Posterior cingulate gyrus (tissue), 11 donors: ENCODE measurements around the gene KLHDC10.
"Not testable (repeated sequence)": the region's sequence is repeated elsewhere in the genome, so short reads cannot be mapped to it uniquely, and the experiment has no call there.

Experiments
- DNase-seq, 10 donors: peaks; one replicate each; pipeline versions ENCODE4 v3.0.0 to v3.0.0-alpha.2; 2020 to 2021; ENCODE audit warnings: mixed read lengths in 3 of 10
- intact Hi-C: fragments of 100-400 bp; cut with DNase I; formaldehyde crosslinking; loops from one replicate; pipeline ENCODE4 v1.15.1; 2023

KLHDC10 gene

DNA sequence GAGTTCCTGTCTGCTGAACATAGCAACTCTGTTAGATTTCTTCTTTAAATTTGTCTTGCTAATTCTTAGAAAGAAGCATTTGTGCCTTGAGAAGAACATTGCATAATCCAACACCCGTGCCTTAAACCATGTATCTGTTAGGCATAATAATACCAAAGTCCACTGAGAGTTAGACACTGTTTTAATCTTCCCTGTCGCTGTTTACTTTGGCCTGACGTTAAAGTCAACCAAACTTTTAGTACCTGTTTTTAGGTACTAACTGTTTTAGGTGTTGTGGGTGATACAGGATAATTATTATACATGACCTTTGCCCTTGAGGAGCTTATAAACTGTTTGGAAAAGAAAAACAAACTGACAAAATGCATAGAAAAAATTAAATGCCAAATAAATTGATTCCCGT, 43.6 kb downstream of the KLHDC10 start:
- intact Hi-C loops = no loop called here
- DNase-seq = no peak

DNA sequence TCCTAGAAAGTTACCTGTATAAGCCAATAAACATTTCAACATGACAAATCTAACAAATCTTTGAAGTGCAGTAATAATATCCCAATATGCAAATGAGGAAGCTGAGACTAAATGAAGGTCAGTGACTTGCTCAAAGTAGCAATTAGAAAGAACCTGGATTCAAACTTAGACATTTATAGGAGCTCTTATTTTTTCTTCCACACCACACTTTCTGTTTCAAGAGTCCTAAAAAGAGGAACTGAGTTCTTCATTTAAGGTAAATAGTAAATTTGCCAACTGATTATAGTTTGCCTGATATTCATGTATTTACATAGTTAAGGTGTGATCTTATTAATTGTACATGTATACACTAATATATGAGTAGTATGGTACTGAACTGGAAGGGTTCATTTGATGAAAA, 44.0 kb downstream of the KLHDC10 start:
- DNase-seq = no peak
- intact Hi-C loops = no loop called here

DNA sequence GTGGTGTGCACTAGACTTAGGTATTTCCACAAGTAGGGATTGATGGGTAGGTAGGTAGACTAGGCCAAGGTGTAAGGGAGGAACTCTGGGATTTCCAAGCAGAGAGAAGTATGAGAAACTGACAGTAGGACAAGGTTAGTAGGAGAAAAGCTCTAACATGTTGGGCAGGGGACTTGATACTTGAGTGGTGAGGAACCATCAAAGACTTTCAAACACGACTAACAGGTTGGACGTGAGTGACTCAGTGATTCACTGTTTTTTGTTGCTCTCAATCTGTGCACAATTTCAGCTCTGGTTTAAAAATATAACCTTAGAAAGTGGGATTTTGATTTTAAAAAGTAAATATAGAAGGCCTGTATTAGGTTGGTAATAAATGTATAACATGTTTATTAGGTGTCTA, 44.4 kb downstream of the KLHDC10 start:
- intact Hi-C loops = no loop called here
- no peak for DNase-seq

DNA sequence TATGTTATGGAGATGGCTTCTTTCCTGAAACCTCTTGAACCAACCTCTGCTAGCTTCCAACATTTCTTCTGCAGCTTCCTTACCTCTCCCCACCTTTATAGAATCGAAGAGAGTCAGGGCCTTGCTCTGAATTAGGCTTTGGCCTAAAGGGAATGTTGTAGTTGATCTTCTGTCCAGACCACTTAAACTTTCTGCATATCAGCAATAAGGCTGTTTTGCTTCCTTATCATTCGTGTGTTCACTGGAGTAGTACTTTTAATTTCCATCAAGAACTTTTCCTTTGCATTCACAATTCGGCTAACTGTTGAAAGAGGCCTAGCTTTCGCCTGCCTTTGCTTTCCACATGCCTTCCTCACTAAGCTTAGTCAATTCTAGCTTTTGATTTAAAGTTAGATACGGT, 48.0 kb downstream of the KLHDC10 start:
- intact Hi-C loops = no loop called here
- no peak for DNase-seq

DNA sequence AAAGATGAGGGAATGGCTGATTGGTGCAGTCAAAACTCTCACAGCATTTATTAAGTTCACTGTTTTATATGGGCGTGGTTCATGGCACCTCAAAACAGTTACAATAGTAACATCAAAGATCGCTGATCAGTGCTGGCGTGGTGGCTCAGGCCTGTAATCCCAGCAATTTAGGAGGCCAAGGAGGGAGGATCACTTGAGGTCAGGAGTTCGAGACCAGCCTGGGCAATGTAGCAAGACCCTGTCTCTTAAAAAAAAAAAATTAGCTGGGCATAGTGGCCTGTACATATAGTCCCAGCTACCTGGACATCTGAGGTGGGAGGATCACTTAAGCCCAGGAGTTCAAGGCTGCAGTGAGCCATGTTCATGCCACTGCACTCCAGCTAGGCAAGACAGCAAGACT, 48.5 kb downstream of the KLHDC10 start:
- intact Hi-C loops = no loop called here
- no peak for DNase-seq

DNA sequence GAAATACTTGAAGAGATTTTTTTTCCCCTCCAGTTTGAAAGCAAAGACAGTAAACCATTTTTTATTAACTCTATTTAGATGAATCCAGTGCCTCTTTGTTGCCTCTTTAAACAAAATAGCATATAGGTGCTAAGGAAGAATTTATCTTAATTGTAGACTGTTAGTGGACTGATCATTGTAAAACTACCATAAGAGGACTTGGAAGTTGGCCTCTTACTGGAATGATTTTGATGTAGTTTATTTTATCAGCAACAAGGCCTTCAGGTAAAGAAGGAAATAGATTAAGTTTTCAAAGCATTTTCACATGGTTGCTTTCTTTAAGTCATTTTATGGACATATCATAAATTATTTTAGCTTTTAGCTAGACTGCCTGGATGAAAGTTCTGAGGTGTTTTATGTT, 53.2 kb downstream of the KLHDC10 start:
- DNase-seq = no peak
- intact Hi-C loops = no loop called here

DNA sequence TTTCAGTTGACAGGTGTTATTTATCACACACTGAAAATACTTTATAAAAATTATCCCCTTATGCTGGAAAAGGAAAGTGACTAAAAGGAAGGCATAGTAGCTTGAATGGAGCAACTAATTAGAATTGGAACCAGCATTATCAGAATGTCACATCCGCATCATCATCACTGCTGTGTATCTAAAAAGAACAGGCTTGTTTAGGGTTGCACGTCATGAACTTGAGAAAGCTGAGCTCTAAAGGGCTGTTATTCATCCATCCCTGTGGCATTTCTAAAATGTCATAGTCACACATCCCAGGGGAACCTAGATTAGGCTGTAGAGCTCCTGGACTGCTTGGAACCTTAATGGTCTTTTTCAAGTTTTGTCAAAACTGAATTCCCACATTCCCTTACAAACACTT, 54.4 kb downstream of the KLHDC10 start:
- intact Hi-C loops = no loop called here
- no peak for DNase-seq

DNA sequence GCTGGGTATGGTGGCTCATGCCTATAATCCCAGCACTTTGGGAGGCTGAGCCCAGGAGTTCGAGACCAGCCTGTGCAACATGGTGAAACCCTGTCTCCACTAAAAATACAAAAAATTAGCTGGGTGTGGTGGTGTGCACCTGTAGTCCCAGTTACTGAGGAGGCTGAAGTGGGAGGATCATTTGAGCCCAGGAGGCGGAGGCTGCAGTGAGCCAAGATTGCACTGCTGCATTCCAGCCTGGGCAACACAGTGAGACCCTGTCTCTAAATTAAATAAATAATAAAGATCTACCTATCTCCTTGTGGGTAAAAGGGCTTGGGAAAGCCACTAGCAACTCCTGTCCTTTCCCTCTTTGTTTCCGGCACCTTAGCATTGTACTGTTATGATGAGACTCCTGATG, 56.5 kb downstream of the KLHDC10 start:
- DNase-seq, intact Hi-C loops: not testable (repeated sequence)

DNA sequence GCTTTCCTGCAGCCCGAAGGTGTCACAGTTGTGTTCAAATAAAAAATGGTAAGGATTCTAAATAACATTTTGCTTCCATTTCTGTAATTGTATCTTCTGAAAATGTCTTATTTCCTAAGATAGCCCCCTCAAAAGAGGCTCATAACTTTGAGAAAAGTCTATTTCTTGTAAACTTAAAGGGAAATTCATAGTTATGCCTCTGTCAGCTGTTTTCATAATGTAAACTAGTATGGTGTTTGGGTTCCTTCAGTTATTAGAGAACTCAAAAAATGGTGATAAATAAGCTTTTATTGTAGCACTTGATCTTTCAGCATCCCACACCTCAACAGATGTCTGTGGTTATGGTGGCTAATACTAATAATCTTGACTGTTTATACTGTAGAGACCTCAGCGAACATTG, 57.1 kb downstream of the KLHDC10 start:
- intact Hi-C loops = no loop called here
- no peak for DNase-seq

DNA sequence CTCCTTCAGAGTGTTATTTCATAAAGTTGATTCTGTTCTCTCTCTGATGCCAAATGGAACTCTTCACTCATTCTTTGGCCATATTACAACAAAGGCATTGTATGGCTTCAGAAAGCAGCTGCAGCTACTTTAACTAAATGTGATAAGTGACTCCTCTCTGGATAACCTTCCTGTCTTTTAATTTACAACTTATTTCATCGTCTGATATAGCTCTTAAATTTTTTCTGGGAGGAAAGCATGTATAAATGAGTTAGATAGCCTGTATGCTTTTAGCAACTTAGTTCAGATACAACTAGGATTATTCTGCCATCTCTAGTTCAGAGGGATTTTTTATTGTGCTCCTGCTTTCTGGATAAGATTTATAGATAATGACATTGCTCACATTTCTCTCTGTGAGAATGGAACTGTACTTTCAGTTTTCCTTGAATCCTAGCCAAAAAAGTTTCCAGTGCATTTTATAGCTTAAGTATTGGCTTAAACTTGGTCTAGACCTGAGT, 57.5 kb downstream of the KLHDC10 start:
- DNase-seq = no peak
- intact Hi-C loops = no loop called here

DNA sequence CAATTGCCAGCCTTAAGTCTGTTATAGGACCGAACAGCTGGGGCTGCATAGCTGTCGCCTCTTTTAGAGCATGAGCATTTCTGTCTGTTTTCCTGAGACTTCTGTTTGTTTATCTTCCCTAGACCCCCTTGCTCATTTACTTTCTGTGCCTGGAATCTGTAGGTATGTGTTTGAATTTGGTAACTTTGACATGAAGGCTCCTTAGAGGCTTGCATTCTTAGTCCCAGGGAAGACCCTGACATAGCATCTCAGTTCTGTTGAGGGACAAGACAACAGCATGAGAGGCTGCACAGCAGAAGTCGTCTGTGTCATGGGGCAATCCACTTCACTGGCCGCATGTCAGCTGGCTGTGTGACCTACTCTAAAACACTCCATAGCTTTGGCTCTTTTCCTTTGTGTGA, 58.7 kb downstream of the KLHDC10 start:
- intact Hi-C loops = no loop called here
- no peak for DNase-seq

DNA sequence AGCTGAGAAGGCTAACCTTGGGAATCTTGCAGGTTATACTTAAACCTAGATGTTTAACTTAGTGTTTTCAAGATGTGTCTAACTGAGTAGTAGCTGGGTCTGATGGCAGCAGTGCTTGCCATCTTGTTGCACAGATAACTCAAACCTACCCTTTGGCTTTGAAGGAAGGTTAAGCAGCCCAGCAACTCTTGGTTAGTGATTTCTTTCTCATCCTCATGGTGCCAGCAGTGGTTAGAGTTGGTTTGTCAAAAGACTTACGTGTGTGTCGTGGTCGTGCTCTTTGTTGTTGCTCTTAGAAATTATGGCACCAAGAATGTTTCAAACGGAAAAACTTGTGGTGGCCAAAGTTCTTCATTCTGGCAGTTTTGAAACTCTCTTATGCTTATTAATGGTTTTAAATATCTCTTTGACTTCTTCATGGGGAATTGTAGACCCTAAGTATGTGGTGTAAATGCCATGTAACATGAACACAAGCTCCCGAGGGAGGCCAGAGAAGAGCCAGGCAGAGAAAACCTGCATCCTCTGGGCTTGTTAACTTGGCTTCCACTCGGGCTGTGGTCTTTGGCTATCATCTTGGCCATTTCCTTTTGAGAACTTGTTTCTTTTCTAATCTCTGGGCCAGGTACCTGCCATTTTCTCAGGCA, 61.0 kb downstream of the KLHDC10 start:
- DNase-seq = no peak
- intact Hi-C loops = no loop called here

DNA sequence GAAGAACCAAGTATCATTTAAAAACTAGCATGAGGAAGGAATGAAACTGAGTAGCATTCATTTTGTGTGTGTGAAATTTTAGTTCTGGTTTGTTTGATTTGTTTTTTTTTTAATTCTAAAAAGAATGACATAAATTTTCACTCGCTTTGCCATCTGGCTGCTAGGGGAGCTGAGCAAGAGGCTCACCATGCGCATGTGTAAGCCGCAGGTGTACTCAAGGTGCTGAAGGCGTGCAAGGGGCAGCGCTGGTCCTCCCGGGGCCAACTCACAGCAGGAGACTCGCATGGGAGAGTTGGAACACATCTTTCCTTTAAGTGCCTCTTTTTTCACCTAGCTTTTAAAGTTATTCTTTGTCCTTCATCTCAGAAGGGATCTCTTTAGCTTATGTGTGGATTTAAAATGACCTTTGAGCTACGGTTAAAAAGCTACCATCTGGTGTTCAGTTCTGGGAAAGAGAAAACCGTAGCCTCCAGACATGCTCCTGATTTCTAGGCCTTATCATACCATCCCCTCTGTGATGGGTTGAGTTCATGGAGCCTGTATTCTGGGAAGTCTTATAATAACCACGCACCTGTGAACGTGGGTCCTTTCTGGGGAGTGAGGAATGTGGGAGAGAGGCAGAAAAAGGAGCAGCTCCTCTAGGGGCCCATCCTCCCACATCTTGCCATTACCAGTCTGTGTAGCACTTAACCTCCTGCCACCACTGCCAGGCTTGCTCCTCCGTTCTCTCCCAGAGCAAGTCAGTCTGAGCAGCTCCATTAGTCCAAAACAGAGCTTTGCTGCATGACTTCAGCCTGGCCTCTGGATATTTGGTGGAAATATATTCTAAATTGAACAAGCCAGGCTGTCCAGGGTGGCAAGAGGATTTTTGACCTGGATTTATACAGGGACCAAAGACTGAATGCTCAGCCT, 61.9 kb downstream of the KLHDC10 start:
- no peak for DNase-seq

DNA sequence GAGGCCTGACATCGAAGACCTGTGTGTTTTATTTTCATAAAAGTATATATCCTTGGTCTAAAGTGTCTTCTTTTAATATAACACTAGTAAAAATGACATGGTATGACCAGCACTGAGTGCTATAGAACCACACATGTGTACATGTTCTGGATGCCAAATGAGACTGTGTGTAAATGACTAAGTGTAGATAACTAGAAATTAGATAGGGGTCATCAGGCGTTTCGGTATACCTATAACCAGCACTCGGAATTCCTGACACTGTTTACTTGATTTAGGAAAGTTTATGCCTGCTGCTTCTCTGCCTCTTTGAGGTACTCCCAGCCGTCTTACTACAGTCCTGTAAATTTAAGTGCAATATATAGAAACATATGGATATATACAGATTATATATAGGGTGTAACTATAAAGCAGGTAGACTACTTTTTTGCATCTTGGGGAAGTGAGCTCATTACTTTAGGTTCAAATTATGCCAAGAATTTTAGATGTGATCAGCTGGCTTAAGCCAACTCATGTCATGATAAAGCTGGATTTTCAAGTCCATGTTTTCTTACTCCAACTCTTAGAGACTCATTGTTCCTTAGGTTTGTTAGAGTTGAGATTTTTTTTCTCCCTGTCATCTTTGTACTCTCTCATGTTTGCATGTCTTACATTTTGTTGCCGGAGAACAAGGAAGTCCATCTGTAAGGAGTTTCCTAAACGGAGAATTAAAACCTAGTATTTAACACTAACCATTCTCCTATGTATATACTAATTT, 62.9 kb downstream of the KLHDC10 start:
- intact Hi-C loops = no loop called here
- DNase-seq = no peak

More for the DNA sequence above, 61.9 kb downstream of the KLHDC10 start:
- intact Hi-C loops = no loop called here

DNA sequence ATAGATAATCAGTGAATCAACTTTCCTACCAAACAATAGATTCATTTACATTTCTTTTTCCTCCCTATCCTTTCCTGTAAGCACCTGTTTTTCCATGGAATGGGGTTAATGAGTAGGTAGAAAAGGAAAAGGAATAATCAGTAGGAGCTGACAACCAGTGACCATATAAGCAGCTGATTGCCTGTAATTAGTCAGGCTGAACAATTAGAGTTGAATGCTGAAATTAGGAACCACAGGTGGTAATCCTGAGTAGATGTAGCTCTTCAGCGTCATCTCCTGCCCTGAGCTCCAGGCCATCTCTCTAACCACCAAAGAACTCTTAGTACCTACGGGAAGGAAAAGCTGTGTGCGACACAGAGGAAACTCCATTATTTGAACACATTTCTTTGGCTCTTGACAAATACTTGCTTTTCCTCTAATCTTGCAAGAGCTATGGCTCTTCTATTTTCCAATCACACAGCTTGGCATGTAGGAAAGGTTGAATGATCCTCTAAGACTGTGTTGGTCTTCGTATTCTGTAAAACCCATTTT, 63.8 kb downstream of the KLHDC10 start:
- intact Hi-C loops = no loop called here
- no peak for DNase-seq

DNA sequence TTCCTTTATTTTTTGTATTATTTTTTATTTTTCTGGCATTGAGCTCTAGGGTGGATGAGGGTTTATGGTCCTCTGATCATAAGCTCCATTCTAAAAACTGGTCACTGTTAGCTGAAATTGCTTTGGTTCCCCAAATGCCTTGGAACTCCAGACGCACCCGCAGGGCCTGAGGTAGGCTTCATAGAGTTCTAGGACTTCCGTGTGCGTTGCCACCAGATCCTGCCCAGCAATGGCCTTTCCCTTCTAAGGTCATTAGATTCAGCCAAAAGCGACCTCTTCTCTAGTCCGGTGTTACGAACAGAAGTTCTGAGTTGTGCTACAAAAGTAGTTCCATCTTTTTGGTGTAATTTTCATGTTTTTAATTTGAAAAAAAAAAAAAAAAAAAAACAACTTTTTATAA, 64.4 kb downstream of the KLHDC10 start:
- intact Hi-C loops = no loop called here
- no peak for DNase-seq

DNA sequence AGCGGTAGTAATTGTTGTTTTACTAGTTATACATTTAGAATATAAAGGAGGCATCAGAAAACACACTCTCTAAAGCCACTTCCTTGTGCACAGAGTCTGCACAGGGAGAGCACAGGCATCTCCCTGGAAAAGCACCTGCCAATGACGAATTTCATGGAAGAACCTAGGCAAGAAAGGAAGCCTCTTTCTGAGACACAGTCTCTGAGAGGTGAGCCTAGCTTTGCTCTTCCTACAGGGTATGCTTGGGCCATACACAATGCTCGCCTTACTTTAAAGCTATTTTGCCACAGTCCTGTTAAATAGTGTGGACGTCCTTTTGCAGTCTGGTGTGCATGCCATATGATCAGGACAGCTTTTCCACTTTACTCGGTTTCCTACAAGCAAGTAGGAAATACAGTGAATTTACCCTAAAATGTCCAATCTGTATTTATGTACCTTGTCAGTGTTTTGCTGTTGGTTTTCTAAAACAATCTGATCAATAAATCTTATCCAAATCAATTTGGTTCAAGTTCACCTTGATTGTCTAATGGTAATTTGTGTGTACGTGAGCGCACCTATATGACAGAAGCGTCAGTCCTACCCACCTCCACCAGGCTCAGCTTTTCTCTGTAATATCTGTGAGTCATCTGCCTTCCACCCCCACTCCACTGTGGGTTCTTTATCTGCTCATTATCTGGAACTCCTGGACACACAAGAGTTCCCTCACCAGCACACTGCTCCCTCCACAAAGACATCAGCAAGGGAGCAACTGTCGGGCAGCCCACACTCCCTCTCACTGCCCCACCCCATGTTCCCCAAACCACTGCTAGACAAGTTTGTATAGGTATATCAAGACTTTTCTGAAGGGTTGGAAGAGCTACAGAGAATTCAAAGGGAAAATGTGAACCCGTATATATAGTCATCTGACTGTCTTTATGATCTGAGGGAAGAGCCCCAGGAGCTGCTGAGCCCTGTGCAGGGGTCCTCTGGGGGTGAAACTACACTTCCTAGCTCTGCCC, 65.2 kb downstream of the KLHDC10 start:
- intact Hi-C loops = no loop called here

DNA sequence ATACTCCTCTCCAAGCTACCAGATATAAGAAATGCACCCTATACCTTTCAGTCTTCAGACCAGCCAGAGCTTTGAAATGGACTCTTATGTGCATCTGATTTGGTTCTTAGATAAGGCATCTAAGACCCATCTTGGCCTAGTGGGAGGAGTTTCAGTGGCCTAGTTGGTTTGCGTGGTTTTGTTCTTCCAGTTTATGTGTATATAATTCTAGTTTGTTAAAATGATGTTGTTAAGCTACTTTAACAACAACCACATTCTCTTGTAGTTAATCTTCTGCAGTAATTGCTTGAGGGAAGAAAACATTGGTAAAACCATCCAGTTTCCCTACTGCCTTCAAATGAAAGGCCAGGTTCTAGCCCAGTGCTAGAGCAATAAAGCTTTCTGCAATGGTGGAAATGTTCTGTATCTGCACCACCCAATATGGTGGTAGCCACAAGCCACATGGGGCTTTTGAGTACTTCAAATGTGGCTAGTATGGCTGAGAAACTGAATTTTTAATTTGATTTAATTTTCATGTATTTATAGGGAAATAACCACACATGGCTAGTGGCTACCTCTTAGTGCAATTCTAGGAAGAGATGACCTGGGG, 66.3 kb downstream of the KLHDC10 start:
- intact Hi-C loops = no loop called here
- DNase-seq = no peak

More for the DNA sequence above, 65.2 kb downstream of the KLHDC10 start:
- peak in 2 of 10 donors; percentile 37 to 78 for DNase-seq

DNA sequence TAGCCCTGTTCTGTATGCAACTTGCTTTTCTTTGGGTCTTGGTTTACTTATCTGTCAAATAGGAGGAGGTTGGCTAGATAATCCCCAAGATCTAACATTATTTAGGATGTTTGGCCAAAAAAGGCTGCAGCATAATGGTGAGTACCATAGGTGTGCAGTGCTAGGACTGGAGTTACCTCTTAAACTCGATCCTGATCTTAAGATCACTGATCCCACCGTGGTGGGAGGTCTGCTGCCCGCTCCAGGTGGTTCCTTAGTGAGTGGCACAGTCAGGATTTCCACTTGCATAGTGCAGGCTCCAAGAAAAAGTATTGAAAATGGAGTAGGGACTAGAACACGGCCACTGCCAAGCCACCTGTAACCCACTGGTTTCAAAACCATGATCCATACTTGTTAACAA, 66.9 kb downstream of the KLHDC10 start:
- no peak for DNase-seq
- intact Hi-C loops = no loop called here
